ENCODE measurements around the gene PTGDS. TPM values are rescaled to one million over a fixed set of nuclear protein-coding genes. Genes with fewer than 3 reads are reported as not detected.

Gene PTGDS
- total and polyA plus RNA-seq, 10 of the 15 experiments (the other 5 are each of a cell fraction or from before 2014, with no cell fraction given) = not detected

GRCh38 chr9:137013571-137013940 lies 36.3 kb downstream of the PTGDS start:
- 84% methylated on average over 18 of the region's 20 CpGs for WGBS (ENCODE audit: insufficient coverage, insufficient replicate concordance, low lambda C conversion rate, missing lambda C conversion rate)
- Histone ChIP-seq H4K20me1 (ENCODE audit: control insufficient read depth, insufficient read depth) (no peaks in the 10 kb centered on the region), H3K4me2 (ENCODE audit: control insufficient read depth, insufficient read depth) (no peak overlapping the region), H3K79me2 (ENCODE audit: control insufficient read depth, insufficient read depth, low read length) (no peaks in the 10 kb centered on the region), H3K36me3 (ENCODE audit: control insufficient read depth in 2 of 2, insufficient read depth in 2 of 2, low read length in 1 of 2) (no peaks in the 10 kb centered on the region), H3K9ac (ENCODE audit: control insufficient read depth, insufficient read depth, low read length) (no peak overlapping the region), H3K27ac (ENCODE audit: control insufficient read depth, insufficient read depth) (no peak overlapping the region), H3K4me3 (no peak overlapping the region), H2AFZ (ENCODE audit: control insufficient read depth, low read depth, low read length) (no peak overlapping the region), H3K9me3 (replicated peaks; ENCODE audit: control insufficient read depth, insufficient read depth, low read length) (no peaks in the 10 kb centered on the region; the same call in 2 of the 3 replicates), H3K27me3 (replicated peaks in 1 of 2; ENCODE audit: control insufficient read depth in 2 of 2, insufficient read depth in 2 of 2, low read length in 1 of 2) (no peaks in the 10 kb centered on the region), H3K4me1 (ENCODE audit: control insufficient read depth, insufficient read depth, low read length) (no peaks in the 10 kb centered on the region)
- intact Hi-C loops (cut with micrococcal nuclease; ENCODE audit: unreplicated experiment) = no loop called here
- BruUV-seq (replicated peaks) = no TSS peak
- ChIA-PET SMC1A (ENCODE audit: uncharacterized antibody, unreplicated experiment) (no interaction called here), CTCF (no interaction called here), POLR2A (no interaction called here), RAD21 (ENCODE audit: unreplicated experiment) (no interaction called here)
- TF ChIP-seq SMC3 (IDR thresholded peaks at IDR 0.05; ENCODE audit: borderline replicate concordance, low read length) (no peak), ESRRA (IDR thresholded peaks at IDR 0.05; ENCODE audit: low read length) (no peak), BMI1 (IDR thresholded peaks at IDR 0.05; ENCODE audit: borderline replicate concordance) (no peak)
- in situ Hi-C loops (cut with MboI) = no loop called here
- ATAC-seq (no peak), FAIRE-seq (no peak), DNase-seq (ENCODE audit: low read depth, low spot score) (no peak)

GRCh38 chr9:137014166-137014565 lies 36.9 kb downstream of the PTGDS start:
- ChIA-PET RAD21 (ENCODE audit: unreplicated experiment) (no interaction called here), CTCF (no interaction called here), SMC1A (ENCODE audit: uncharacterized antibody, unreplicated experiment) (no interaction called here), POLR2A (no interaction called here)
- Histone ChIP-seq H3K4me1 (ENCODE audit: control insufficient read depth, insufficient read depth, low read length) (no peaks in the 10 kb centered on the region), H4K20me1 (ENCODE audit: control insufficient read depth, insufficient read depth) (no peaks in the 10 kb centered on the region), H3K27me3 (replicated peaks in 1 of 2; ENCODE audit: control insufficient read depth in 2 of 2, insufficient read depth in 2 of 2, low read length in 1 of 2) (no peaks in the 10 kb centered on the region), H3K4me3 (no peak overlapping the region), H2AFZ (ENCODE audit: control insufficient read depth, low read depth, low read length) (no peak overlapping the region), H3K9ac (ENCODE audit: control insufficient read depth, insufficient read depth, low read length) (no peak overlapping the region), H3K4me2 (ENCODE audit: control insufficient read depth, insufficient read depth) (no peak overlapping the region), H3K36me3 (ENCODE audit: control insufficient read depth in 2 of 2, insufficient read depth in 2 of 2, low read length in 1 of 2) (no peaks in the 10 kb centered on the region), H3K79me2 (ENCODE audit: control insufficient read depth, insufficient read depth, low read length) (no peaks in the 10 kb centered on the region), H3K9me3 (replicated peaks; ENCODE audit: control insufficient read depth, insufficient read depth, low read length) (no peaks in the 10 kb centered on the region; the same call in 2 of the 3 replicates), H3K27ac (ENCODE audit: control insufficient read depth, insufficient read depth) (no peak overlapping the region)
- FAIRE-seq (no peak), DNase-seq (ENCODE audit: low read depth, low spot score) (no peak), ATAC-seq (no peak)
- intact Hi-C loops (cut with micrococcal nuclease; ENCODE audit: unreplicated experiment) = no loop called here
- no peak for TF ChIP-seq EGR1 (IDR thresholded peaks at IDR 0.05; ENCODE audit: borderline replicate concordance in 1 of 2, low read depth in 2 of 2, low read length in 2 of 2)
- TF ChIP-seq SPI1 (IDR thresholded peaks at IDR 0.05; ENCODE audit: borderline replicate concordance, insufficient read depth, low read depth, low read length) = no peak
- no peak for TF ChIP-seq NFYB (IDR thresholded peaks at IDR 0.05; ENCODE audit: insufficient read depth, low read depth, low read length)
- TF ChIP-seq REST (IDR thresholded peaks at IDR 0.05; ENCODE audit: low read depth, low read length) = no peak
- TF ChIP-seq BCL11A (IDR thresholded peaks at IDR 0.05; ENCODE audit: low read depth, low read length) = no peak
- TF ChIP-seq FOS (IDR thresholded peaks at IDR 0.05; ENCODE audit: borderline replicate concordance, extremely low read depth, insufficient read length) = no peak
- no peak for TF ChIP-seq IRF5 (IDR thresholded peaks at IDR 0.05; ENCODE audit: borderline replicate concordance)
- BruUV-seq (replicated peaks) = no TSS peak
- in situ Hi-C loops (cut with MboI) = no loop called here
- 70% methylated on average over 15 of the region's 23 CpGs for WGBS (ENCODE audit: insufficient coverage, insufficient replicate concordance, low lambda C conversion rate, missing lambda C conversion rate)
